GM19372 (cell line): ENCODE measurements around the gene AGFG2.
"Not testable (repeated sequence)": the region's sequence is repeated elsewhere in the genome, so short reads cannot be mapped to it uniquely, and the experiment has no call there.

Experiments
- ATAC-seq: cut with Tn5 transposase; IDR thresholded peaks from one replicate; pipeline ENCODE4 v1.9.1; 2021; ENCODE audit warnings: mild to moderate bottlenecking, low read depth, moderate library complexity; ENCODE audit not compliant: unreplicated experiment

AGFG2 gene

GRCh38 chr7:100519580-100519979 is 19.4 kb upstream of the AGFG2 start:
- no peak for ATAC-seq

DNA sequence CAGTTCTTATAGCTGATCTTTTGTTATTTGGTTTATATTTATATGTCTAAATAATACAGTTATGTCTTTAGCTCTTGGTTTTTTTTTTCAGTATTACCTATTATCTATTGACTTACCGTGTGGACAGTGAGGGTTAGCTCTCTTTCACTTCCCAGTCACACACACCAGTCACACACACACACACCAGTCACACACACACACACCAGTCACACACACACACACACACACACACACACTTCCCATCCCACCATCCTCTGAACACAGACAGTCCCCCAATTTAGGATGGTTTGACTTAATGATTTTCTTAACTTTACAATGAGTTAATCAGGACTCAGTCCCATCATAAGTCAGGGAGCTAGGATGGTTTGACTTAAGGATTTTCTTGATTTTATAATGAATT is 18.9 kb upstream of the AGFG2 start:
- no peak for ATAC-seq

GRCh38 chr7:100521076-100521475 is 17.9 kb upstream of the AGFG2 start:
- no peak for ATAC-seq

DNA sequence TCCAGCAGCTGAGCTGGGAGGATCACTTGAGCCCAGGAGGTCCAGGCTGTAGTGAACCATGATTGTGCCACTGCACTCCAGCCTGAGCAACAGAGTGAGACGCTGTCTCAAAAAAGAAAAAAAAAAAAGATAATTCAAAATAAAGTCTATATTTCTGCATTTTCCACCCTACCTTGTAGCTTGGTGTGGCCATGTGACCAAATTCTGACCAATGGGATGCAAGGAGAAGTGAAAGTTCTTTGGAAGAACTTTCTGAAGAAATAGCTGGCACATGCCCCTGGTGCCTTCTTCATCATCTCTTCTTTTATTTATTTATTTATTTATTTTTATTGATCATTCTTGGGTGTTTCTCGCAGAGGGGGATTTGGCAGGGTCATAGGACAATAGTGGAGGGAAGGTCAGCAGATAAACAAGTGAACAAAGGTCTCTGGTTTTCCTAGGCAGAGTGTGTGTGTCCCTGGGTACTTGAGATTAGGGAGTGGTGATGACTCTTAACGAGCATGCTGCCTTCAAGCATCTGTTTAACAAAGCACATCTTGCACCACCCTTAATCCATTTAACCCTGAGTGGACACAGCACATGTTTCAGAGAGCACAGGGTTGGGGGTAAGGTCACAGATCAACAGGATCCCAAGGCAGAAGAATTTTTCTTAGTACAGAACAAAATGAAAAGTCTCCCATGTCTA is 17.0 kb upstream of the AGFG2 start:
- not testable (repeated sequence) for ATAC-seq

GRCh38 chr7:100523192-100523591 is 15.8 kb upstream of the AGFG2 start:
- not testable (repeated sequence) for ATAC-seq

DNA sequence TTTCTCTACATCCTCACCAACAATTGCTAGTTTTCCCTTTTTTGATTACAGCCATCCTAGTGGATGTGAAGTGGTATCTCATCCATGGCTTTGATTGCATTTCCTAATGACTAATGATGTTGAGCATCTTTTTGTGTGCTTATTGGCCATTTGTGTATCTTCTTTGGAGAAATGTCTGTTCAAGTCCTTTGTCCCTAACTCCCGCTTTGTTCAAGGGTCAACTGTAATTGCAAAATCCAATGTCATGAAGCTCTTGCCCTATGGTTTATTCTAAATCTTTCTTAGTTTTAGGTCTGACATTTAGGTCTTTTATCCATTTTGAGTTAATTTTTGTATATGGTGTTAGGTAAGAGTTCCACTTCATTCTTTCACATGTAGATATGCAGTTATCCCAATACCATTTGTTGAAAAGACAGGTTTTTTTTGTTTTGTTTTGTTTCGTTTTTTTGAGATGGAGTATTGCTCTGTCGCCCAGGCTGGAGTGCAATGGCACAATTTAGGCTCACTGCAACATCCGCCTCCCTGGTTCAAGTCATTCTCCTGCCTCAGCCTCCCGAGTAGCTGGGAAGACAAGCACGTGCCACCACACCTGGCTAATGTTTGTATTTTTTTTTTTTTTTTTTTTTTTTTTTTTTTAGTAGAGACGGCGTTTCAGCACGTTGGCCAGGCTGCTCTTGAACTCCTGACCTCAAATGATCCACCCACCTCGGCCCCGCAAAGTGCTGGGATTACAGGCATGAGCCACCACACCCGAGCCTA is 10.7 kb upstream of the AGFG2 start:
- not testable (repeated sequence) for ATAC-seq

DNA sequence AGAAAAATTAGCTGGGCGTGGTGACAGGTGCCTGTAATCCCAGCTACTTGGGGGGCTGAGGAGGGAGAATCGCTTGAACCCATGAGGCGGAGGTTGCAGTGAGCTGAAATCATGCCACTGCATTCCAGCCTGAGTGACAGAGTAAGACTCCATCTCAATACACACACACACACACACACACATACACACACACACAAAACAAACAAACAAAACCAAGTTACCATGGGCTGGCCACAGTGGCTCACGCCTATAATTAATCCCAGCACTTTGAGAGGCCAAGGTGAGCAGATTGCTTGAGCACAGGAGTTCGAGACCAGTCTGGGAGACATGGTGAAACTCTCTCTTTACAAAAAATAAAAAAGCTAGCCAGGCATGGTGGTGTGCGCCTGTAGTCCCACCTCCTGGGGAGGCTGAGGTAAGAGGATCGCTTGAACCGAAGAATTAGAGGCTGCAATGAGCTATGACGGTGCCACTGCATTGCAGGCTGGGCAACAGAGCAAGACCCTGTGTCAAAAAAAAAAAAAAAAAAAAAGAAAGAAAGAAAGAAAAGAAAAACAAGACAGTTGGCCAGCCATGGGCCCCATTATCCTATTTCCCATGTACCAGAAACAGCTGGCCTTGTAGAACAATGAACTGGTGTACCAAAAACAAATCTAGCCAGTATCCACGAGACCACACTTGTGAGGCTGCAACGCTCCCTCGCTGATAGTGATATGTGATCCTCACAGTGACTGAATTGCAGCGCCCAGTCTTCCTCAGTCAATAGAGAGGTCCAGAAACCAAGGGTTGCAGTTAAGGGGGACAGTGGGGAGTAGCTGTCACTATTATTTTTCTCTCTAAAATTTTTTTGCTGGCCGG is 6.6 kb upstream of the AGFG2 start:
- no peak for ATAC-seq

GRCh38 chr7:100535982-100536381 is 3.0 kb upstream of the AGFG2 start:
- not testable (repeated sequence) for ATAC-seq

- not testable (repeated sequence) for ATAC-seq
Observed at GRCh38 chr7:100536695-100537094, 2.3 kb upstream of the AGFG2 start.

- no peak for ATAC-seq
Observed at GRCh38 chr7:100538348-100538653, 702 bp upstream of the AGFG2 start.

DNA sequence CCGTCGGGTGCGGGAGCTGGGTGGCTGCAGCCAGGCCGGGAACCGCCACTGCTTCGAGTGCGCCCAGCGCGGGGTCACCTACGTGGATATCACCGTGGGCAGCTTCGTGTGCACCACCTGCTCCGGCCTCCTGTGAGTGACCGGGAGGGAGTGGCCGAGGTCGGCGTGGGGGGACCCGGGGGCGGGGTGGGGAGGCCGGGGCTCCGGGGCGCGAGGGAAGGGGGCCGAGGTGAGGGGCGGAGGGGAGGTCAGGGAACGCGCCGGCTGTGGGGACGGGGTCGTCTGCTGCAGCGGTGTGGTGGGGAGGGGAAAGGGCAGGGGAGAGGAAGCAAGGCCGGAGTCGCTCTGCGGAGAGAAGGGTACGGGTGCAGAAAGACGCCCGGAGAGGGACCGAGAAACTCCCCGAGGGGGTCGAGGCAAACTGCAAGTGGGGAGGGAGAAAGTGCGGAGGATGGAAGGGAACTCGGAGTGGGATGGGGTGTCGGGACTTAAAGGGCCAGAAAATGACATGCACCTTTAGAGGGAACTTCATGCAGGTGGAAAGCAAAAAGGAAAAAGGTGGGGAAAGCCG is 518 bp downstream of the AGFG2 start:
- ATAC-seq = no peak

GRCh38 chr7:100540073-100540723 is 1.2 kb downstream of the AGFG2 start:
- ATAC-seq = no peak

GRCh38 chr7:100541309-100541708 is 2.3 kb downstream of the AGFG2 start:
- ATAC-seq = not testable (repeated sequence)

GRCh38 chr7:100543586-100543985 is 4.6 kb downstream of the AGFG2 start:
- ATAC-seq = no peak

DNA sequence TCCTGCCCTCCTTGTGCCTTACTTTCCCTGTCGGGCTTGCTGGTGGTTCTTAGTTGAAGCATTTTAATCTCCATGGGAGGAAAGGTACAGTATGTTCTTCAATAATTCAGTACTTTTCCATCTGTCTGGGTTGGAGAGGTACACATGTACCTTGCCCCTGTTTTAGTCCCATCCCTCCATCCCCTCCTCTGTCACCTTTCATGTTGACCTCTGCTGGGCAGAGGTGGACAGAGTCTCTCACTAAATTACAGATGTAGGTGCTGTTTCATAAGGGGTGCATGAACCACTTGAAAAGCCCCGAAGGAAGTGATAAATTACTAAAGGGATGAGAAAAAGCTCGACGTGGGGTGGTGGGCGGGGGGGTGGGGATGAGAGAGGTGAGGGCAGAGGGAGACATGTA is 5.4 kb downstream of the AGFG2 start:
- no peak for ATAC-seq

- no peak for ATAC-seq
Observed at GRCh38 chr7:100544967-100545359, 6.0 kb downstream of the AGFG2 start.

DNA sequence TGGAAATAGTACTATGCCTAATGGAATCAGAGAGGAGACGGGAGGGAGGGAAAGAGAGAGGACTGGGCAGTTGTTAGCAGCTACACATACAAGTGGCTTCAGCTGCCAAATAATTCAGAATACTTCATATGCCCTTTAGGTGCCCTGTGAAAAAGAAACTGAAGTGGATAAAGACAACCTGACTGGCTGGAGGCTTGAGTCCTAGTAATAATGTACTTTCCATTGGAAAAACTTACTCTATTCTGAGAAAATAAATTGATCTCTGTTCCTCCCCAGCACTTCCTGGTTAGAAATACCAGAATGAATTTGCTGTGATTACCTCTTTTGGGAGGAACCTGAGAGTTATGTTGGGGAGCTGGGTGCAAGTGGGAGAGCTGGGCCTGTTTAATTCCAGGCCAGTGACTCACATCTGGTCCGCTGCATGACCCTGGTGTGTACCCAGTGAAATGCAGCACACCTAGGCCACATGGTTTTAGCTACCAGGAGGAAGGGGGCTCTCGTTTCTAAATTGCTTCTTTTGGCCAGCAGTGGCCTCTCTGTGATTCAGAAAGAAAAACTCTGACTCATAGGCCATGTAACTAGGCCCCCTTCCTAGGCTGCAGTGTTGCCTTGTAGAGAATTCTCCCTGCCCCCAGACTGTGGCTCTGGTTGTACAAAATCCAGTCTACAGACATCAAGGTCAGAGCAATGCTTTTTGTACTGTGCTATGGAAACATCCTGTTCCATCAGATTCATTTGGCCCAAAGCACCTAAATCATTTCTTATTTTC is 6.5 kb downstream of the AGFG2 start:
- ATAC-seq = no peak

DNA sequence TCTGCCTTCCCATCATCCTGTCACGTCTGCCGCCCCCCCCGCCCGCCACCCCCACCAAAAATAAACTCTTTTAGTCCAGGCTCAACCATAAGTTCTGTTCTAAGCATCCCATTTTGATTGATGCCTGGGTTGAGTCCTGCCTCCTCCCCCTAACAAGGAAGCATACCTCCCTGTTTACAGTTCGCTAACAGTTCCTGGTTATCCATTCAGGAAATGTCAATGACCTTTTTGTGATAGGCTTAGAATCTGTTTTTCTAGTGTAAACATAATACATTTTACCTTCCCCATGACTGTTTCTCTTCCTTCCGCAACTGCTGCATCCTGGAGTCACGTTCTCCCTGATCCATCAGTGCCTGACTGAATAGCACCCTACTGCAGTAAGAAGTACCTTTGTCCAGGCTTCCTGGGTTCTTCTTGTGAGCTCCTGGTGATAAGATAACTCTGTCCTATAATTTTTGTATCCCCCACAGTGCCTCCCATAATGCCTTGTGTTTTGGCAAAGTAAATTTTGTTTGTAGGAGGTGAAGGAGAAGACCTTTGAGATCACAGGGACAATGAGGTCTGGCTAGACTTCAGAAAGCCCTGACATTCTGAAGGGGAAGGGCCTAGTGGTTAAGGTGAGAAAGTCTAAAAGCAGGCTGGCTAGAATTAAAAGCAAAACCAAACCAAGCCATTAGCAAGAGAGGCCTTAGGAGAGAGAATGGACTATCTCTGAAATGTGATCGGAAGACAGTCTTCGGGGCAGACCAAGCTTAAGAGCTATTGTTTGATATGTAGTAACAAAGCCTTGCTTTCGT is 7.3 kb downstream of the AGFG2 start:
- ATAC-seq = peak; percentile 44
